Measurements from ENCODE around the gene MKNK2.

Gene MKNK2

DNA sequence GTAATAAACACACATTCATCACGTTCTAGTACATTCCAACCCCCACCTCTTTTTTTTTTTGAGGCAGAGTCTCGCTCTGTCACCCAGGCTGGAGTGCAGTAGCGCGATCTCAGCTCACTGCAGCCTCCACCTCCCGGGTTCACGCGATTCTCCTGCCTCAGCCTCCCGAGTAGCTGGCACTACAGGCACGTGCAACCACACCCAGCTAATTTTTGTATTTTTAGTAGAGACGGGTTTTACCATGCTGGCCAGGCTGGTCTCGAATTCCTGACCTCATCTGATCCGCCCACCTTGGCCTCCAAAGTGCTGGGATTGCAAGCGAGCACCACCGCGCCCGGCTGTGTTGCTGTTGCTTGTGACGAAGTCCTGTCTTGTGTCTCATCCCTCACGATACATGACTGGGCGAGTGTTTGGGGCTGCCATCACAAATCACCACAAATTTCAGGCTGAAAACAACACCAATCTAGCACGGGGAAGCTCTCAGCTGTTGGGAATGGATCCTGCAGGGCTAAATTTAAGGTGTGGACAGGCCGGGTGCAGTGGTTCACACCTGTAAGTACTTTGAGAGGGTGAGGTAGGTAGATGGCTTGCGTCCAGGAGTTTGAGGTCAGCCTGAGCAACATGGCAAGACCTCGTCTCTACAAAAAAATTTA lies 29.4 kb upstream of the MKNK2 start:
- DNase-seq (ENCODE audit: low spot score) = no peak

DNA sequence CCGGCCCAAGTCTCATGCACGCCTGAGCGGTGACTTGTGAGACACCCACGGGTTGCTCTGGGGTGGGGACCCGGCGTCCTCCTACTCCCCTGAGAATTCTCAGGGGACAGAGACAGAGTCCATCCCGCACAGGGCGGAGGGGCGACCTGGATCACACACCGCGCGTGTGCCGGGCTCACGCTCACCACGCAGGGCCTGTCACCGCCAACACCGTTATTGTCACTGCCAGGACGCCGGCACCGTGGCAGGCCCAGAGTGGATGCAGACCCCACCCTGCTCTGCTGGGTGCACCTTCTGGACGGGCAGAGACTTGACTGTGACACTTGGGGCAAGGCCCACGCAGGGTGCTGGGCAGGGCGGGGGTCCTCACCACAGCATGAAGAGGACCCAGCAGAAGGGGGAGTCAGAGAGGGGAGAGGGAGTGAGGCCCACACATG lies 28.8 kb upstream of the MKNK2 start:
- DNase-seq (ENCODE audit: low spot score) = no peak

DNA sequence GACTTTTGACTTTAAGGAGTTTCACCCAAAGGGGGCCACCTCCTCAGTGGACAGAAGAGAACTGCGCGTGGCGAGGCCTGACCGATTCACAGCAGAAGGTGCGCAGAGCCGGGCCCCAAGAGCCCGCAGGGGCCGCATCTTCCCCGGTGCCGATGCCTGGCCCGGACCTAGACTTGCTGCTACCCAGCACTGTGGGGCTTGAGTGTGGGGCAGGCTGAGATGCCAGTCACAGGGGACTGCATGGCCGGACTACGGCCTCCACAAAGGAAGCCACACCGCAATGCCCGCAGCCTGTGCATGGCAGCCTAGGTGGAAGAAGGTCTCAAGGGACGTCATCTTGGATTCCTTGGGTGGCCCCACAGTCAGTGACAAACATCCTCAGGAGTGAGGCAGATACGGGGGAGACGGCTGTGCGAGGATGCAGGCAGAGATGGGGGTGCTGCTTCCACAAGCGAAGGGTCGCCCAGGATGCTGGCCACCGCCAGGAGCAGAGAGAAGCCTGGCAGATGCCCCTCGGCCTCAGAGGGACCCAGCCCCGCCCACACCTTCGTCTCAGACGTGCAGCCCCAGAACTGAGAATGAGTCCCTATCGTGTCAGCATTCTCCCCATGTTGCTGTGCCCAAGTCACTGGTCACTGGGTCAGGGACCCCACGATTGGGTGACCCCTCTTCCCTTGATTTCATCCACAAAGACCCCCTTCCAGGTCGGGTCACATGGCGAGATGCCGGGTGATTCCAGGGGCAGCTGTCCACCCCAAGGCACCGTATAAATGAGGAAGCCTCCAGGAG lies 28.2 kb upstream of the MKNK2 start:
- no peak for DNase-seq (ENCODE audit: low spot score)

DNA sequence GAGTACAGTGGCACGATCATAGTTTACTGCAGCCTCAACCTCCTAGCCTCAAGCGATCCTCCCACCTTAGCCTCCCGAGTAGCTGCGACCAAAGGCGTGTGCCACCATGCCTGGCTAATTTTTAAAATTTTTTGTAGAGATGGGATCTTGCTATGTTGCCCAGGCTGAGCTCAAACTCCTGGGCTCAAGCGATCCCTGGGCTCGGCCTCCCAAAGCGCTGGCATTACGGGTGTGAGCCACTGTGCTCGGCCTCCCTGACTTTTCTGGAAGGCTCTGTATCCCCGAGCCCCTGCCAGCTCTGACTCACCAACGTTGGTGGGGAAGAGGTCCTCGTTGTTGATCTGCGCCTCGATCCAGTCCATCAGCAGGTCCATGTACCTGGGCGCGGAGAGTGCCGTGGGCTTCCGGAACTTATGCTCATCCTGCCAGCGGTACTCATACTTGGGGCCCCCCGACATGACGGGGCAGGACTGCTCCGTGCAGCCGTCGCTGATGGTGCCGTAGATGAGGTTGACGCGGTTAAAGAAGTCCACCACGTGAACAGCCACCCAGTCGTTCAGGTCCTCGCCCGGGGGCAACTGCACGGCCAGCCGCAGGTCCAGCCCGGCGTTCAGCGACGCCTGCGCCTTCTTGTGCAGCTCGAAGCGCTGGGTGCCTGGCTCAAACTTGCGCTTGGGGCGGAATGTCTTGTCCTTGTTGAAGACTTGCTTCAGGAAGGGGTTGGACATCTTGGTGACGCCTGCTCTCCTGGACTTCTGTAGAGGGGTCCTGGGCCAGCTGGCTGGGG lies 27.0 kb upstream of the MKNK2 start:
- no peak for DNase-seq (ENCODE audit: low spot score)

DNA sequence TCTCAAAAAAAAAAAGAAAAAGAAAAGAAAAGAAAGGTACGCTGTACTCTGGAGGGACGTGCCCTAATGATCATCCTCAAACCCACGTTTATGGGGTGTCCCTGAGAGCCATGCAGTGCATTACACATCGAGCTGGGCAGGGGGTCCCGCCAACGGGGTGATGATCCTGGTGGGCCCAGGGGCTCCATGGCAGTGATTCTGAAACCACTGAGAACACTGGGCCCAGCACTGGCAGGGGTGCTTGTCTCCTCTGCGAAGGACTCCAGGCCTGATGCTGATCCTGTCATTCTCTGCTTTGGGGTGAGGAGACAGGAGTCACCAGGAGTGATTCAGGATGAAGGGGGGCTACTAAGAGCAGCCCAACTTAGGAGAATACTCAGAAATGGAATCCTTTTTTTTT lies 26.4 kb upstream of the MKNK2 start:
- DNase-seq (ENCODE audit: low spot score) = no peak

DNA sequence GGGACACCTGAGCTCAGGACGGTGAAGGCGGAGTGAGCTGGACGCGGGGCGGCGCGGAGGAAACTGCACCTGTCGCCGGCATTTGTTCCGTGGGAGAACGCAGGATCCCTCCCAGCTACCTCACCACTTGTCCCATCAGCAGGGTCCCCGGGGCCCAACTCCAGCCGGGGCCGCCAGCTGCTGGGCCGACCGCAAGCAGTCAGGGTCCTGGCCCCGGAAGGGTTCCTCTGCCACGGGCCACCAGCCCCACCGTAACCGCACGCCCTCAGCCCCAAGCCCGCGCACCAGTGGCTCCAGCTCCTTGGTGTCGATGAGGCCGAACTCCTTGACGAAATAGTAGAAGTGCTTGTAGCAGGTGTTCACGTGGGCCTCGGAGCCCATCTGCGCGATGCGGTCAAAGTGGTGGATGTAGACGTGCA lies 25.5 kb upstream of the MKNK2 start:
- DNase-seq (ENCODE audit: low spot score) = no peak

DNA sequence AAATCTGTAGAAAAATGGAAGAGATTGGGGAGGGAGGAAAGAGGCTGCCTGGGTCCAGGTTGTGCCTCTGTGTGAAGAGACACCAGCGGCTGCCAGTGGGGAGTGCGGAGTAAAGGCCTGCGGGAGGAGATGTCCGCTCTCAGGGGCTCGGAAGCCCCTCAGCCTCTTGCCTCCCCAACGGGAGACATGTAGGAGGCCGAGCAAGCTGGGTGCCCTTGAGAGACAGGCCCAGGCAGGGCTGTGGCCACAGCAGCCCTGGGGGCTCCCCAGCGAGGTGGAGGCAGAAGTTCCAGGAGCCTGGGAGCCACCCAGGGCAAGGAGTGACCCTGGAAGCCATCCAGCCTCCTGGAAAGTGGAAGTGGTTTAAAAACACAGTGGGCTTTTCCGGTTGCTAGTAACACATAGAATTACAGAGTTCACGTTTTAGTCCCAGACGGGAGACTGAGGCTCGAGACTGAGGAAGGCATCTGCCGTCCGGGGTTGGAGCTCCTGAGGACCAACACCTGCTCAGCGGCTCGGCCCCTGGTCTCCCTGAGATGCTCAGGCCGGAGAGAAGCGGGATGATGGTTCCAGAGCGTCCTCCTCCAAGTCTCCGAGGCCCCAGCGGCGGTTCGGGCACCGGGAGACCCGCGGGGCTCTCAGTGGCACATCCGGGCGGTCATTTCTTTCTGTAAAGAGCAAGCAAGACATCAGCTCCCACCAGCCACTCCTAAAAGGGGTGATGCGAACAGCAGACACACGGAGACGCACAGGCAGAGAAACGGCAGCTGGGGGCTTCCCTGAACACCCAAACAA lies 21.9 kb upstream of the MKNK2 start:
- DNase-seq (ENCODE audit: low spot score) = no peak

DNA sequence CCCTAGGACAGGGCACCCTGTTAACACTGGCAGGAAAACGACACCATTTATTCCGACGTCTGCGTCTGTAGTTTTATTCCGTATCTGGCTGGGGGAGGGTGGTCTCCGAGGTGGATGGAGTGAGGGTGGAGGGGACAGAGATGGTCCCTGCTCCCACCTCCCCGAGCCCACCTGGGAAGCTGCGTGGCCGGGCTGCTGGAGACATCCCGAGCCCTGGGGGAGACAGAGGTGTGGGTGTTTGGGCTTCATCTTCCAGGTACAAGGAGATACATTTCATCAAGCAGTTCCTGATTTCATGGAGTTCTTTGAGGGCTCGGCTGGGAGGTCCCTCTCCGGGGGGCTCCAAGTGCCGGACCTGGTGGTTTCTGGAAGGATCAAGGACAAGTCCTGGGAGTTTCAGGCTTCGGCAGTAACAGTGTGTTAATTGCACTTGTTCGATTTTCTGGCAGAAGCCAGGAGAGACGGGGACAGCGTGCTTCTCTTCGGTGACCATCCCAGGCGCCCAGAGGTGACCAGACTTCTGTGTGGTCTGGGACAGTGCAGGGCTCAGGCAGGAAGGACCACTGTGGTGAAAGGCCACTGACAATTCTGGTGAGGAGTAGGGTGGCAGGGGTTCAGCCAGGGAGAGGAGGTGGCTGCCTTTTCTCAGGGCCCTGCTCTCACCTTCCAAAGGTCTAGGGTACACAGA lies 20.1 kb upstream of the MKNK2 start:
- no peak for DNase-seq (ENCODE audit: low spot score)

DNA sequence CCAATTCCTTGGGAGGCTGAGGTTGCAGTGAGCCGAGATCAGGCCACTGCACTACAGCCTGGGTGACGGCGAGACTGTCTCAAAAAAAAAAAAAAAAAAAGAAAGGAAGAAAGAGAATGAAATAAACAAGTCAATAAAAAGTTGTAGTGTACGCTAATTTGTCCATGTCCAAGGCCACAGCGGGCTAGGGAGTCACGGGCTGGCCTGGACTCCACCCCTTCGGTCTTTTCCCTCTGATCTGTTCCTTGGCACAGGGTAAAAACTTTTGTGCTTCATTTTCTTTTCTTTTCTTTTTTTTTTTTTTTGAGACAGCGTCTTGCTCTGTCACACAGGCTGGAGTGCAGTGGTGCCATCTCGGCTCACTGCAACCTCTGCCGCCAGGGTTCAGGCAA lies 19.4 kb upstream of the MKNK2 start:
- no peak for DNase-seq (ENCODE audit: low spot score)

DNA sequence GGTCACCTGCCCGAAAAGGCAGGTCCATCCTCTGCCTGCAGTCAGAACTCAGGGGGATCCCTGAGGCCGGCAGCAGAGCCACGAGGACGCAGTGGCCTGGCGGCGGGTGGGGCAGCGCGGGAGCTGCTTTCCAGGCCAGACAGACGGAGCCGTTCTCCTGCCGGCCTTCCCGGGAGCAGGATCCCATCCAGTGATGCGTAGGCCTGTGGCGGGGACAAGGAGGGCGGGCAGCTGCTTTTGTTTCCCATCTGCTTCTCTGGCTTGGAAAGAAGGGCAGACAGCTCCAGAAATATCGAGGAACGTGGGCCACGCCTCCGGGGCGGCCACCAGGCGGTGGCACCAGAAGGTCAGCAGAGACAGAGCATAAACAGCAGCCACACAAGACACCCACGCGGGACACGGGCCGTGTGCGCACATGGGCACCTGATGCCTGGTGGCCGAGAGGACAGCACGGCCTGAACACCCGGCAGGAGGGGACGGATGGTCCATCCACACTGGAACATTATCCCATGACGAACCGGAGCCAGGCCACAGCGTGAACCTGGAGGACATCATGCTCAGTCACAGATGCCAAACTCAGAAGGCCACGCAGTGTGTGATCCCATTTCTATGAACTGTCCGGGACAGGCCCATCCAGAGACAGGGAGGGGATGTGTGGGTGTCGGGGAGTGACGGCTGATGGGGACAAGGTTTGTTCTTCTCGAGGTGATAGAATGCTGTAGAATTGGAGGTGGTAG lies 13.9 kb upstream of the MKNK2 start:
- DNase-seq (ENCODE audit: low spot score) = no peak

DNA sequence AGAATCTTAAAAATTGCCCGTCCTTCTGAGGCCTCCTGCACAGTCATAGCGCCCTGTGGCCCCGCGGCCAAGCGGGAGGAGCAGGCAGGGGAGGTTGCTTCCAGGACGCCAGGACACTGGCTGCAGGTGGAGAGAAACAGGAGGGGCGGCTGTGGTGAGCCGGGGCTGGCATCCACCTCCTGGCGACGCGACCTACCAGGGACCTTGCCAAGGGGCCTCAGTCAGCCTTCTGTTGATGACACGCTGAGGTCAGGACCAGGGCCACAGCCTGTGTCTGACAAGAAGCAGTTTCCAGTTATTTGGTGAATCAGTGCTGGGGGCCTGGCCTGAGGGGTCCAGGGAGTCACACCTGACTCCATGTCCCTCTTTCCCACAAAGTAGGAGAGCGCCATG lies 13.3 kb upstream of the MKNK2 start:
- DNase-seq (ENCODE audit: low spot score) = no peak

DNA sequence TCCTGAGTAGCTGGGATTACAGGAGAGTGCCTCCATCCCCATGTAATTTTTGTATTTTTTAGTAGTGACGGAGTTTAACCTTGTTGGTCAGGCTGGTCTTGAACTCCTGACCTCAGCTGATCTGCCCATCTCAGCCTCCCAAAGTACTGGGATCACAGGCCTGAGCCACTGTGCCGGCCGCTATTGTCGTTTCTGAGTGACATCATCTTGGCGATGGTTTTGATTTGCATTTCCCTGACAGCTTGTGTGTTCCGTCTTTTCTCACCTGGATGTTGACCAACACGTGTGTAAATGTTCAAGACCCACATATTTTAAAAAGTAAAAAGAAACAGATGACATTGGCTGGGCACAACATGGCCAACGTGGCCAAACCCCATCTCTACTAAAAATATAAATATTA lies 12.8 kb upstream of the MKNK2 start:
- DNase-seq (ENCODE audit: low spot score) = no peak

DNA sequence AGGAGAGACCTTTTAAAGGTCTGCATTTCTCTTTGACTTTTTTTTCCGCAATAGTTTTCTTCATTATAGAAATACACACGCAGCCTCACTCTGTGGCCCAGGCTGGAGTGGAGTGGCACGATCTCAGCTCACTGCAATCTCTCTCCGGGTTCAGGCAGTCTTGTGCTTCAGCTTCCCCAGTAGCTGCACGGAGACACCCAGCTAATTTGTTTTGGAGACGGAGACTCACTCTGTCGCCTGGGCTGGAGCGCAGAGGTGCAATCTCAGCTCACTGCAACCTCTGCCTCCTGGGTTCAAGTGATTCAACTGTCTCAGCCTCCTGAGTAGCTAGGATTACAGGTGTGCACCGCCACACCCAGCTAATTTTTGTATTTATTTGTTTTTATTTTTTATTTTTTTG lies 11.7 kb upstream of the MKNK2 start:
- no peak for DNase-seq (ENCODE audit: low spot score)

DNA sequence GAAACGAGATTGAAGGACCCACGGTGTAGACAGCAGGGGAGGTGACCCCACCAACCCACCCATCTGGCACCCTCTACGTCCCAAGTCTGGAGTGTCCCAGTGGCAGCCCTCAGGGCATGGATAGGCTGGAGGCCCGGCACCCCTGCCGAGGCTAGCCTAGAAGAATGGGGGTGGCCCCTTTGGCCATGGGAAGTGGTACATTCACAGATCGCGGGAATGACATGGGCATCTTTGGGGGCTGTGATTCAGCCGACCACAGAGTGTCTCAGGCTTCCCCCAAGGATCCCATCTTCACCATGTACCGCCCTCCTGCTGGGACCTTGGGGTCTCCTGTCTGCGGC lies 11.3 kb upstream of the MKNK2 start:
- DNase-seq (ENCODE audit: low spot score) = no peak

DNA sequence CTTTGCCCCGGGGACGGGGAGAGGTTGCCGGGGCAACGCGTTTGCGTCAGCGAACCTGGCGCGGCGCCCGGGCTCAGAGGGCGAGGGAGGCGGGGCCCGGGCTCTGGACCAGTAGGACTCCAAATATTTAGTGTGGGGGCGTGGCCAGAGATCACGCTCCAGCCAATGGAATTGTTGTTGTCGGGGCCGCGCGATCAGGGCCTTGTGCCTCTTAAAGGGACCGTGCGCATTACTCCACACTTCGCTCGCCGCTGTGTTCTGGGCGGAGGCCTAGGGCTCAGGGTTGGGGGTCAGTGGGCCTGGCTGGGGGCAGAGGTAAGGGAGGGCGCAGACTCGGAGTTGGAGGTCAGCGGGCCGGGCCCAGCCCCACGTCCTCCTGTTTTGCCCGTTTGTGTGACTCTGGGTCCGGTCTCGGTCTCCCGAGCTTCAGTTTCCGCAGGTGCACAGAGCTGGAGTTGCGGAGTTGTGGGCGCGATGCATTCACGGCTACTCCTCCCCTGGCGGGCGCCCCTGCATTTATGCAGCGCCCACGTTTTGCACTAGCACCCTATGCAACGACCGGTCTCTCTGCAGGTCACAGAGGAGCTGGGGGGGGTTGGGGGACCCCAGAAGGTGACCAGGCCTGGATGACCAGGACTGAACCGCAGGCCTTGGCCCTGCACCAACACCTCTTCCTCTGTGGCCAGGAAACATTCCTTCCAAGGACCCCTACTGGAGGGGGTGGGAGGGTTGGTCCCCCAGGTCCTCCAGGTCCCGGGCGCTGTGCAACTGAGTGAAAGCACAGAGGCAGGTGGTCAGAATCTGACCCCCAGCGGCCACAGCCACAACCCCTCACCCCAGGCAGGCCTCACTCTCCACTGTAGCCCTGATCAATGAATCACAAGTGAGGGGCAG lies 10.7 kb upstream of the MKNK2 start:
- peak; percentile 91 for DNase-seq (ENCODE audit: low spot score)

DNA sequence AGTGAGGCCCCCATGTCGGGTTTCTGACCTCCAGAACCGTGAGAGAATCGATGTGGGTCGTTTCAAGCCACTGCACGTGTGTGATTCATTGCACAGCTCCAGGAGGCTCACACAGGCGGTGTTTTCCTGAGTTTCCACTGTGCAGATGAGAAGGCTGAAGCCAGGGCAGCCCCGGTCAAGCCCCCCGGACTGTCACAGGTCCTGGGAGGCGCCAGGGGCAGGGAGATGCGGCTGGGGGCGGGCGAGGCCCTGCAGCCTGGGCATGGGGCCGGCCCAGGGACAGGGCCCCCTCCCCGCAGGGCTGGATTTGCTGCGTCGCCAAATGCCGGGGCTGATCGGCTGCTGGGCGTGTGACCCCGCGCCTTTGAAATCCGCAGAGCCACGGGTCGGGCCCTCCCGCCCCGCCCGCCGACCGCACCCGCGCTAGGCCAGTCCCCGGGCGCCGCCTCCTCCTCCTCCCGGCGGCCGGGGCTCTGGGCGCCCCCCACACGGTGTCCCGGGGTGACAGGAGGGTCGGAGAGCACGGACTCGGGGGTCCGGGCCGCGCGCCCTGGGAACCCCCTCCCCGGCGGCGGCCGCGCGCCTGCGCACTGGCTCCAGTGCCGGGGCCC lies 9.9 kb upstream of the MKNK2 start:
- DNase-seq (ENCODE audit: low spot score) = peak; percentile 57

DNA sequence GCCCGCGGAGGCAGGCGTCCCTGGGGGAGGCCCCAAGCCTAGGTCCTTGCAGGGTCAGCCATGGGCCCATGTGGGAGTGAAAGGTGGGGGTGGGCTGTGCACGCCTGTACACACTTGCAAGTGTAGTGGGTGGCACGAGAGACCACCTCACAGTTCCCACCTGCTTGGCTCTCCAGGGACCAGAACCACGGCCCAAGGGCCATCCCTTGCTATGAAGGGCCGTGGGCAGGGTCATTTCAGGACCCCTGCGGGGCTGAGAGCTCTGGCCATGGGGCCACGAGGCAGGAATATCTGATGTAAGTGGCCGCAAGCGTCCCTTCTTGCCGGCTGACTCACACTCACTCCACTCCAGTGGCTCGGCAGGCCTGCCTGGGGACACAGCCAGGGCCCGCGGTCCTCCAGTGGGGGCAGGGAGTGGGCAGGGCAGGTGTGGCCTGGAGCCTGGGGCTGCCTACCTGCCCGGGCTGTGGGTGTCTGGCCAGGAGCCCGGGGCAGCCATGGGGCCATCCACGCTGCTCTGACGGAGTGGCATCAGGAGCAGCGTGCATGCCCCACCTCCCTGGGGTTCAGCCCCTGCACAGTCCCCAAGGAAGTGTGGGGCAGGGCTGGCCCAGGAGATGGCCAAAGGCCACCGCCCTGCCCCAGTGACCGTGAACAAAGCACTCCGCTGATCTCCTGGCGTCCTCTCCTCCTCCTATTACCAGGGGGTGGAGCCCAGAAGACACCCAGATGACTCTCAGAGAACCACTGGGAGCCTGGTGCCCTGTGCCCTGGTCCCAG lies 8.6 kb upstream of the MKNK2 start:
- DNase-seq (ENCODE audit: low spot score) = peak; percentile 90

DNA sequence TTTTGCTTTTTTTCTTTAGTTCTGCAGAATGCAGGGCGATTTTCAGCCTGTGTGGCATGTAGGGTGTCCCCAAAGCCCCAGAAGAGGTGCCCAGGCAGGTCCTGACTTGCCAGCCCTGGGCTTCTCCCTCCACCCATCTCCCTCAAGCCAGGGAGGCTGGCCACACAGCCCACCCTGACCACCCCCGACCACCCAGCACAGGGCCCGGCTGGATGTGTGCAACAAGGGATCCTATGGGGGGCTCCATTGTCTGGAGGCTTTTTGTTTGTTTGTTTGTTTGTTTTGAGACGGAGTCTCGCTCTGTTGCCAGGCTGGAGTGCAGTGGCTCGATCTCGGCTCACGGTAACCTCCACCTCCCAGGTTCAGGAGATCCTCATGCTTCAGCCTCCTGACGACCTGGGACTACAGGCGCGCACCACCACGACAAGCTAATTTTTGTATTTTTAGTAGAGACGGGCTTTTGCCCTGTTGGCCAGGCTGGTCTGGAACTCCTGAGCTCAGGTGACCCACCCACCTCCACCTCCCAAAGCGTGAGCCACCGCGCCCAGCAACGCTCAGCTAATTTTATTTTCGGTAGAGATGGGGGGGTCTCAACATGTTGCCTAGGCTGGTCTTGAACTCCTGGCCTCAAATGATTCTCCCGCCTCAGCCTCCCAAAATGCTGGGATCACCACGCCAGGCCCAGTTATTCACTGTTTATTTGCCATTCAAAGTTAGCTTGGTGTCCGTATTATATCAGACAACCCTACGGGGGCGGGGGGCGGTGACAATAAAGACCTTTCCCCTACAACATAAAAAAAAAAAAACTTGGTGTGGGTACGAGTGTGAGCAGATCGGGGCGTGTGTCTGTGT lies 7.8 kb upstream of the MKNK2 start:
- DNase-seq (ENCODE audit: low spot score) = peak; percentile 50

Data from SW480 (cell line).